H9 (cell line): Measurements from ENCODE around the gene KREMEN1. TPM values are rescaled to one million over a fixed set of nuclear protein-coding genes. Genes with fewer than 3 reads are reported as not detected.

Source experiments
- DNase-seq: peaks from one replicate; pipeline ENCODE4 v3.0.0-alpha.2; 2017
- H2AFZ ChIP-seq: one replicate; pipeline ENCODE4 v1.6.1; 2013; ENCODE audit warnings: mild to moderate bottlenecking, low read length, control low read depth, moderate library complexity
- H2AK5ac ChIP-seq: 2 replicates; pipeline ENCODE4 v1.6.1; 2013; ENCODE audit warnings: low read length, control low read depth, mixed read lengths; ENCODE audit not compliant: insufficient read length
- H2BK120ac ChIP-seq: one replicate; pipeline ENCODE4 v1.6.1; 2013; ENCODE audit warnings: low read depth, mild to moderate bottlenecking, low read length, control low read depth, inconsistent platforms; ENCODE audit not compliant: poor library complexity, severe bottlenecking
- H2BK12ac ChIP-seq: 2 replicates; pipeline ENCODE4 v1.6.1; 2013; ENCODE audit warnings: low read length, control low read depth, mixed read lengths, low read depth; ENCODE audit not compliant: insufficient read length
- H2BK15ac ChIP-seq: 2 replicates; pipeline ENCODE4 v1.6.1; 2013; ENCODE audit warnings: low read depth, low read length, control low read depth
- H2BK20ac ChIP-seq: one replicate; pipeline ENCODE4 v1.6.1; 2013; ENCODE audit warnings: low read depth, mild to moderate bottlenecking, low read length, control low read depth, inconsistent platforms; ENCODE audit not compliant: poor library complexity, severe bottlenecking
- H2BK5ac ChIP-seq: 2 replicates; pipeline ENCODE4 v1.6.1; 2013; ENCODE audit warnings: low read length, control low read depth, mixed read lengths; ENCODE audit not compliant: insufficient read length
- H3K14ac ChIP-seq: 2 replicates; pipeline ENCODE4 v1.6.1; 2013; ENCODE audit warnings: low read length, control low read depth; ENCODE audit not compliant: insufficient read depth
- H3K18ac ChIP-seq: 2 replicates; pipeline ENCODE4 v1.6.1; 2013; ENCODE audit warnings: low read depth, mild to moderate bottlenecking, mixed read lengths, low read length, control low read depth; ENCODE audit not compliant: insufficient read length
- H3K23ac ChIP-seq: 2 replicates; pipeline ENCODE4 v1.6.1; 2013; ENCODE audit warnings: low read length, control low read depth, mixed read lengths, low read depth; ENCODE audit not compliant: insufficient read length
- H3K23me2 ChIP-seq: 2 replicates; pipeline ENCODE4 v1.6.1; 2013; ENCODE audit warnings: low read depth, mild to moderate bottlenecking, mixed read lengths, low read length, control low read depth; ENCODE audit not compliant: insufficient read length, poor library complexity, severe bottlenecking
- H3K27ac ChIP-seq: 2 replicates; pipeline ENCODE4 v1.5.1; 2013; ENCODE audit warnings: low read length, control low read depth, mixed read lengths, low read depth; ENCODE audit not compliant: insufficient read length
- H3K27me3 ChIP-seq: 2 replicates; pipeline ENCODE4 v1.6.1; 2013; ENCODE audit warnings: low read length, control low read depth, inconsistent platforms; ENCODE audit not compliant: insufficient read depth
- H3K4ac ChIP-seq: 2 replicates; pipeline ENCODE4 v1.6.1; 2013; ENCODE audit warnings: low read depth, mild to moderate bottlenecking, control low read depth, inconsistent platforms, low read length, moderate library complexity
- H3K4me1 ChIP-seq: 2 replicates; pipeline ENCODE4 v1.6.1; 2013; ENCODE audit warnings: low read length, control low read depth, inconsistent platforms; ENCODE audit not compliant: insufficient read depth
- H3K4me2 ChIP-seq: 2 replicates; pipeline ENCODE4 v1.6.1; 2013; ENCODE audit warnings: low read length, control low read depth, mixed read lengths; ENCODE audit not compliant: insufficient read length, insufficient read depth
- H3K56ac ChIP-seq: 2 replicates; pipeline ENCODE4 v1.6.1; 2013; ENCODE audit warnings: low read depth, mild to moderate bottlenecking, mixed read lengths, low read length, control low read depth; ENCODE audit not compliant: insufficient read length
- H3K79me1 ChIP-seq: 2 replicates; pipeline ENCODE4 v1.6.1; 2013; ENCODE audit warnings: low read depth, mild to moderate bottlenecking, moderate library complexity, low read length, control low read depth, inconsistent platforms; ENCODE audit not compliant: insufficient read depth, poor library complexity, severe bottlenecking
- H3K79me2 ChIP-seq: 2 replicates; pipeline ENCODE4 v1.6.1; 2013; ENCODE audit warnings: low read length, control low read depth, inconsistent platforms; ENCODE audit not compliant: insufficient read depth
- H3K9ac ChIP-seq: 2 replicates; pipeline ENCODE4 v1.6.1; 2013; ENCODE audit warnings: low read length, control low read depth, mixed read lengths; ENCODE audit not compliant: insufficient read length; ENCODE audit errors: extremely low read depth
- H3K9me3 ChIP-seq: one replicate; pipeline ENCODE4 v1.6.1; 2013; ENCODE audit warnings: low read depth, low read length, inconsistent platforms; ENCODE audit not compliant: control insufficient read depth
- H3T11ph ChIP-seq: one replicate; pipeline ENCODE4 v1.6.1; 2013; ENCODE audit warnings: mild to moderate bottlenecking, low read length, control low read depth, inconsistent platforms
- H4K20me1 ChIP-seq: one replicate; pipeline ENCODE4 v1.6.1; 2013; ENCODE audit not compliant: control insufficient read depth, insufficient read length, insufficient read depth
- H4K5ac ChIP-seq: 2 replicates; pipeline ENCODE4 v1.6.1; 2013; ENCODE audit warnings: low read depth, mild to moderate bottlenecking, mixed read lengths, low read length, control low read depth; ENCODE audit not compliant: insufficient read length
- H4K8ac ChIP-seq: replicated peaks from 2 replicates; pipeline ENCODE4 v1.6.1; 2013; ENCODE audit warnings: low read length, control low read depth, mixed read lengths, low read depth; ENCODE audit not compliant: insufficient read length
- H4K91ac ChIP-seq: 2 replicates; pipeline ENCODE4 v1.6.1; 2013; ENCODE audit warnings: low read depth, mild to moderate bottlenecking, moderate library complexity, mixed read lengths, low read length, control low read depth; ENCODE audit not compliant: insufficient read length
- H3K27ac Mint-ChIP-seq, 3 experiments: 2 replicates in 2 of 3; 3 replicates in 1 of 3; pipeline ENCODE4 v1.8.0; 2020 to 2021; ENCODE audit warnings: mixed read lengths in 3 of 3, mild to moderate bottlenecking in 1 of 3, moderate library complexity in 1 of 3
- H3K27me3 Mint-ChIP-seq: 2 replicates; pipeline ENCODE4 v1.8.0; 2021; ENCODE audit warnings: low read depth, mild to moderate bottlenecking, moderate library complexity, mixed read lengths
- H3K36me3 Mint-ChIP-seq, 3 experiments: 2 replicates in 2 of 3; 3 replicates in 1 of 3; pipeline ENCODE4 v1.8.0; 2020 to 2021; ENCODE audit warnings: low read depth in 3 of 3, mixed read lengths in 3 of 3; ENCODE audit not compliant: insufficient read depth in 1 of 3
- H3K4me1 Mint-ChIP-seq, 2 experiments: 2 replicates each; pipeline ENCODE4 v1.8.0; 2020; ENCODE audit warnings: mixed read lengths in 2 of 2
- H3K4me3 Mint-ChIP-seq, 2 experiments: 2 replicates in 1 of 2; 3 replicates in 1 of 2; pipeline ENCODE4 v1.8.0; 2020 to 2021; ENCODE audit warnings: mild to moderate bottlenecking in 2 of 2, mixed read lengths in 2 of 2, moderate library complexity in 1 of 2
- H3K9me3 Mint-ChIP-seq, 2 experiments: 2 replicates in 1 of 2; 3 replicates in 1 of 2; pipeline ENCODE4 v1.8.0; 2020; ENCODE audit warnings: mild to moderate bottlenecking in 2 of 2, mixed read lengths in 2 of 2, moderate library complexity in 1 of 2
- WGBS: extraction: QIAGEN DNeasy Blood & Tissue Kit; methylation state at CpG from one replicate; pipeline ENCODE4 v1.1.7; 2013; ENCODE audit warnings: missing lambda C conversion rate, low lambda C conversion rate, mixed read lengths; ENCODE audit not compliant: insufficient read length; ENCODE audit errors: extremely low coverage; 5-methylcytosine and 5-hydroxymethylcytosine counted together
- total RNA-seq: library from RNA; stranded (reverse); gene quantifications from 2 replicates; pipeline ENCODE4 v1.2.1, GENCODE V29; 2021
- TF ChIP-seq, protein P1 (sequence below): fragments of 200-600 bp; sonication (generic); conservative IDR thresholded peaks from 3 replicates; pipeline ENCODE4 v1.8.0; 2021; ENCODE audit warnings: antibody characterized with exemption, mild to moderate bottlenecking

KREMEN1 gene
- total RNA-seq, 1 experiment from 2014 or later, result 2.4 TPM

DNA sequence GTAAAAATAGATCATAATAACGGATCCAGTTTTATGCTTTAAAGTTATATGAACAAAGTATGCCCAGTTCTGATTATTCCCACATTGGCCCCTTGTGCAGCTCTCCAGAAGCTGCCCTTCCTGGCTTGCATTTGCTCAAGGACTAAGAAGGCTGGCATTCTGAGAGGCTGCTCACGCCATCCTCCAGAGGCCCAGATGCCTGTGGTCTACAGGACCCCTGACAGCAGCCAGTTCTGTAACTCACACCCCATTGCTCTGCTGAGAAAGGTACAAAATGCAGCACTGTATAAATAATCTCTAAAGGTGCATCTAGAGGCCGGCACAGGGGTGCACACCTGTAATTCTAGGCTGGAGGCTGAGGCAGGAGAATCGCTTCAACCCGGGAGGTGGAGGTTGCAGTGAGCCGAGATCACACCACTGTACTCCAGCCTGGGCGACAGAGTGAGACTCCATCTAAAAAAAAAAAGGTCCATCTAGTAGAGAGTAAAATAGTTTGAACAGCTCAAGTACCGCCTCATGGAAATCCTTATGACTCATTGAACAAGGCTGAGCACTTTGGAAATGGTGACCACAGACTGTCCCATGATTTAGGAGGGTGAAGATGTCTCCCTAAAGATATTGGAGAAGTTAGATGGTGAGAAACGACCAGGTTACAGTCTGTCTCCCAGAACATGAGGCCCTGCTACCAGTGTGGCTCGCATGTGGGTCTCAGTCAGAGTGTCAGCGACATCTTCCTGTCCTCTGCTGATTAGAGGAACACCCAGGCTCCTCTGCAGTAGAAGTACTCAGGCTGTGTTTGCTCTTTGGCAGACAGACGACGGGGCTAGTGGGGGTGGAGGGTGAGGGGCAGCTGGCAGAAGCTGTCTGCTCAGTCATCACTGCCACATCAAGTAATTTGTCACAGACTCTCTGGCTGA lies 56.3 kb downstream of the KREMEN1 start:
- no peak overlapping the region for H3K27ac ChIP-seq
- H3K27me3 Mint-ChIP-seq, result no peaks in the 10 kb centered on the region

More for the DNA sequence above, 56.3 kb downstream of the KREMEN1 start:
- no peak overlapping the region for H3K14ac ChIP-seq
- TF ChIP-seq, protein P1, sequence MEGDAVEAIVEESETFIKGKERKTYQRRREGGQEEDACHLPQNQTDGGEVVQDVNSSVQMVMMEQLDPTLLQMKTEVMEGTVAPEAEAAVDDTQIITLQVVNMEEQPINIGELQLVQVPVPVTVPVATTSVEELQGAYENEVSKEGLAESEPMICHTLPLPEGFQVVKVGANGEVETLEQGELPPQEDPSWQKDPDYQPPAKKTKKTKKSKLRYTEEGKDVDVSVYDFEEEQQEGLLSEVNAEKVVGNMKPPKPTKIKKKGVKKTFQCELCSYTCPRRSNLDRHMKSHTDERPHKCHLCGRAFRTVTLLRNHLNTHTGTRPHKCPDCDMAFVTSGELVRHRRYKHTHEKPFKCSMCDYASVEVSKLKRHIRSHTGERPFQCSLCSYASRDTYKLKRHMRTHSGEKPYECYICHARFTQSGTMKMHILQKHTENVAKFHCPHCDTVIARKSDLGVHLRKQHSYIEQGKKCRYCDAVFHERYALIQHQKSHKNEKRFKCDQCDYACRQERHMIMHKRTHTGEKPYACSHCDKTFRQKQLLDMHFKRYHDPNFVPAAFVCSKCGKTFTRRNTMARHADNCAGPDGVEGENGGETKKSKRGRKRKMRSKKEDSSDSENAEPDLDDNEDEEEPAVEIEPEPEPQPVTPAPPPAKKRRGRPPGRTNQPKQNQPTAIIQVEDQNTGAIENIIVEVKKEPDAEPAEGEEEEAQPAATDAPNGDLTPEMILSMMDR, result no peak
- WGBS, result no CpG with 5 or more reads among the region's 13 CpGs
- no peaks in the 10 kb centered on the region for H3K79me1 ChIP-seq
- H4K91ac ChIP-seq, result no peak overlapping the region
- H3K79me2 ChIP-seq, result no peaks in the 10 kb centered on the region
- DNase-seq, result no peak
- H3K4me1 Mint-ChIP-seq, result peaks cover 3 to 4% of the 10 kb centered on the region in 2 experiments
- H2BK120ac ChIP-seq, result no peak overlapping the region
- H3K27ac Mint-ChIP-seq, result peak overlapping the region in 1 of 3 experiments; percentile 80; a peak in 2 of 7 replicates
- H2BK20ac ChIP-seq, result no peak overlapping the region
- H3K23ac ChIP-seq, result no peak overlapping the region
- no peak overlapping the region for H2BK5ac ChIP-seq
- H4K8ac ChIP-seq, result no peak overlapping the region
- no peaks in the 10 kb centered on the region for H3K27me3 ChIP-seq
- no peak overlapping the region for H3K56ac ChIP-seq
- no peak overlapping the region for H3K18ac ChIP-seq
- H3K4me1 ChIP-seq, result no peaks in the 10 kb centered on the region
- no peaks in the 10 kb centered on the region for H4K20me1 ChIP-seq
- no peak overlapping the region for H2BK12ac ChIP-seq
- H3K9me3 ChIP-seq, result no peaks in the 10 kb centered on the region
- H3K4ac ChIP-seq, result no peak overlapping the region
- no peak overlapping the region for H3K4me2 ChIP-seq
- no peak overlapping the region for H3T11ph ChIP-seq
- peaks cover 4% of the 10 kb centered on the region in 2 experiments; a peak in 2 of 5 replicates for H3K9me3 Mint-ChIP-seq
- H3K9ac ChIP-seq, result no peak overlapping the region
- no peak overlapping the region for H2BK15ac ChIP-seq
- H2AFZ ChIP-seq, result no peak overlapping the region
- H3K36me3 Mint-ChIP-seq, result peaks cover 3 to 4% (median 4%) of the 10 kb centered on the region in 3 experiments; a peak in 4 of 7 replicates
- H3K23me2 ChIP-seq, result no peaks in the 10 kb centered on the region
- H2AK5ac ChIP-seq, result no peak overlapping the region
- H3K4me3 Mint-ChIP-seq, result no peak overlapping the region
- H4K5ac ChIP-seq, result no peak overlapping the region
